Mucosa of gallbladder (tissue), 1 donor: ENCODE results near the gene OR5K4. TPM values are rescaled to one million over a fixed set of nuclear protein-coding genes. Genes with fewer than 3 reads are reported as not detected.
"Not testable (repeated sequence)": the region's sequence is repeated elsewhere in the genome, so short reads cannot be mapped to it uniquely, and the experiment has no call there.

ENCODE experiments used
- DNase-seq: peaks from one replicate; pipeline ENCODE4 v3.0.0-alpha.2; 2020; ENCODE audit warnings: low spot score
- total RNA-seq: library from RNA; stranded (reverse); gene quantifications from one replicate; pipeline ENCODE4 v1.2.1, GENCODE V29; 2021
- donor health status: DM: no; HTN: no; CAD: no.

Gene OR5K4
- total RNA-seq, 1 donor from 2014 or later, result not detected

- no peak for DNase-seq
These were observed 18.2 kb downstream of the OR5K4 start for GRCh38 chr3:98371853-98372252.

GRCh38 chr3:98372445-98372844 lies 18.8 kb downstream of the OR5K4 start:
- no peak for DNase-seq

- DNase-seq, result no peak
These were observed 23.0 kb downstream of the OR5K4 start for GRCh38 chr3:98376631-98377030.

- no peak for DNase-seq
These were observed 34.5 kb downstream of the OR5K4 start for GRCh38 chr3:98388147-98388546.

GRCh38 chr3:98390366-98390765 lies 36.7 kb downstream of the OR5K4 start, which contains the start of gene OR5K3:
OR5K3 (plus strand) TSS chr3:98390666; CDS start chr3:98390666, 0 bp downstream.
- no peak for DNase-seq

- no peak for DNase-seq
These were observed 41.4 kb downstream of the OR5K4 start for GRCh38 chr3:98395101-98395500.

- not testable (repeated sequence) for DNase-seq
These were observed 42.8 kb downstream of the OR5K4 start for GRCh38 chr3:98396482-98396881.

GRCh38 chr3:98398513-98398912 lies 44.9 kb downstream of the OR5K4 start:
- DNase-seq, result no peak

GRCh38 chr3:98402507-98402906 lies 48.9 kb downstream of the OR5K4 start:
- no peak for DNase-seq

- no peak for DNase-seq
These were observed 50.4 kb downstream of the OR5K4 start for GRCh38 chr3:98404010-98404409.

Other genes starting within 250 kb of the OR5K4 start
- not detected for gene OR5H1, start 223.1 kb upstream of the OR5K4 start, total RNA-seq
- gene OR5H14, start 206.4 kb upstream of the OR5K4 start, total RNA-seq, result not detected
- gene OR5H15, start 187.2 kb upstream of the OR5K4 start, total RNA-seq, result not detected
- gene OR5H6, start 89.6 kb upstream of the OR5K4 start, total RNA-seq, result not detected
- not detected for gene OR5H2, start 71.3 kb upstream of the OR5K4 start, total RNA-seq
- gene OR5K3, start 36.8 kb downstream of the OR5K4 start, total RNA-seq, result not detected
- not detected for gene OR5K1, start 109.3 kb downstream of the OR5K4 start, total RNA-seq
- gene OR5K2, start 143.8 kb downstream of the OR5K4 start, total RNA-seq, result not detected
- gene CLDND1, start 169.0 kb downstream of the OR5K4 start, total RNA-seq, result 69.4 TPM
- 0.17 TPM for gene GPR15, start 178.1 kb downstream of the OR5K4 start, total RNA-seq
- 16.7 TPM for gene CPOX, start 239.8 kb downstream of the OR5K4 start, total RNA-seq